MM.1S (cell line): ENCODE measurements around the gene MAMLD1.

Source experiments
- DNase-seq: peaks from one replicate; pipeline ENCODE4 v3.0.0-alpha.2; 2015
- H2AFZ ChIP-seq: fragments of 300-600 bp; sonication (generic); 2 replicates; pipeline ENCODE4 v1.6.0; 2016; ENCODE audit warnings: antibody characterized with exemption, low read length
- H3F3A ChIP-seq: fragments of 300-600 bp; sonication (generic); 2 replicates; pipeline ENCODE4 v1.6.1; 2016; ENCODE audit warnings: mild to moderate bottlenecking, antibody characterized with exemption, low read length, moderate library complexity, mixed read lengths; ENCODE audit not compliant: insufficient read depth
- H3K27ac ChIP-seq: fragments of 300-600 bp; sonication (generic); 2 replicates; pipeline ENCODE4 v1.5.1; 2016; ENCODE audit warnings: mild to moderate bottlenecking, low read length
- H3K27me3 ChIP-seq: fragments of 300-600 bp; sonication (generic); replicated peaks from 2 replicates; pipeline ENCODE4 v1.6.0; 2016; ENCODE audit warnings: low read length; ENCODE audit not compliant: insufficient read depth
- H3K36me3 ChIP-seq: fragments of 300-600 bp; sonication (generic); replicated peaks from 2 replicates; pipeline ENCODE4 v1.6.1; 2016; ENCODE audit warnings: mild to moderate bottlenecking, low read length, mixed read lengths; ENCODE audit not compliant: insufficient read depth
- H3K4me1 ChIP-seq: fragments of 300-600 bp; sonication (generic); 2 replicates; pipeline ENCODE4 v1.6.1; 2016; ENCODE audit warnings: low read length, mixed read lengths
- H3K4me2 ChIP-seq: fragments of 300-600 bp; sonication (generic); 2 replicates; pipeline ENCODE4 v1.6.0; 2016; ENCODE audit warnings: low read depth, low read length
- H3K4me3 ChIP-seq: fragments of 300-600 bp; sonication (generic); 2 replicates; pipeline ENCODE4 v1.5.1; 2016; ENCODE audit warnings: low read length, mixed read lengths
- H3K79me2 ChIP-seq: fragments of 300-600 bp; sonication (generic); 2 replicates; pipeline ENCODE4 v1.6.1; 2016; ENCODE audit warnings: mixed run types, low read length, mixed read lengths
- H3K9ac ChIP-seq: fragments of 300-600 bp; sonication (generic); 2 replicates; pipeline ENCODE4 v1.6.1; 2016; ENCODE audit warnings: low read length, mixed read lengths
- H3K9me2 ChIP-seq: fragments of 300-600 bp; sonication (generic); replicated peaks from 2 replicates; pipeline ENCODE4 v1.6.1; 2016; ENCODE audit warnings: mild to moderate bottlenecking, low read length, mixed read lengths; ENCODE audit not compliant: insufficient read depth
- H3K9me3 ChIP-seq: fragments of 300-600 bp; sonication (generic); replicated peaks from 2 replicates; pipeline ENCODE4 v1.6.1; 2016; ENCODE audit warnings: mild to moderate bottlenecking, low read length, mixed read lengths; ENCODE audit not compliant: insufficient read depth
- H4K20me1 ChIP-seq: fragments of 300-600 bp; sonication (generic); 2 replicates; pipeline ENCODE4 v1.6.1; 2016; ENCODE audit warnings: mild to moderate bottlenecking, low read length, moderate library complexity, mixed read lengths; ENCODE audit not compliant: insufficient read depth
- EZH2 ChIP-seq: fragments of 300-600 bp; sonication (generic); optimal IDR thresholded peaks from 2 replicates; pipeline ENCODE3; 2017; ENCODE audit warnings: low read depth, mild to moderate bottlenecking, antibody characterized with exemption, low read length, mixed read lengths
- EZH2phosphoT487 ChIP-seq: fragments of 300-600 bp; sonication (generic); IDR thresholded peaks from 2 replicates; pipeline ENCODE4 v1.6.1; 2018; ENCODE audit warnings: antibody characterized with exemption, low read length
- TF ChIP-seq, protein P1 (sequence below): fragments of 300-600 bp; sonication (generic); IDR thresholded peaks from 2 replicates; pipeline ENCODE4 v1.5.1; 2016; ENCODE audit warnings: antibody characterized with exemption, low read length, mixed read lengths

The MAMLD1 gene

DNA sequence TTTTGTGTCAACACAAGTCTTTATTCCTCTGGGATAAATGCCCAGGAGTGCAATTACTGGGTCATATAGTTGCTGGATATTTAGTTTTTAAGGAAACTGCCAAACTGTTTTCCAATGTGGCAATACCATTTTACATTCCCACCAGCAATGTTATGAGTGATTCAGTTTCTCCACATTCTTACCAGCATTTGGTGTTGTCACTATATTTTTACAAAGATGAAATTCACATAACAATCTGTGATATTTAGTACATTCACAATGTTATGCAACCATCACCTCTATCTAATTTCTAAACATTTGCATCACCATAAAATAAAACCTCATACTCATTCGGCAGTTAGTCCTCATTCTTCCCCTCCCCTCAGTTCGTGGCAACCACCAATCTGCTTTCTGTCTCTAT lies 75.0 kb downstream of the MAMLD1 start:
- Histone ChIP-seq H3K9me3 (no peaks in the 10 kb centered on the region), H3K79me2 (no peaks in the 10 kb centered on the region), H2AFZ (no peak overlapping the region), H3K4me3 (no peak overlapping the region), H3K4me2 (no peak overlapping the region), H3K4me1 (no peaks in the 10 kb centered on the region), H3K27ac (no peak overlapping the region), H3K36me3 (no peaks in the 10 kb centered on the region), H3K9ac (no peak overlapping the region), H3F3A (no peaks in the 10 kb centered on the region), H4K20me1 (no peaks in the 10 kb centered on the region), H3K9me2 (no peaks in the 10 kb centered on the region), H3K27me3 (no peaks in the 10 kb centered on the region)
- TF ChIP-seq EZH2phosphoT487 = no peak
- TF ChIP-seq, protein P1, sequence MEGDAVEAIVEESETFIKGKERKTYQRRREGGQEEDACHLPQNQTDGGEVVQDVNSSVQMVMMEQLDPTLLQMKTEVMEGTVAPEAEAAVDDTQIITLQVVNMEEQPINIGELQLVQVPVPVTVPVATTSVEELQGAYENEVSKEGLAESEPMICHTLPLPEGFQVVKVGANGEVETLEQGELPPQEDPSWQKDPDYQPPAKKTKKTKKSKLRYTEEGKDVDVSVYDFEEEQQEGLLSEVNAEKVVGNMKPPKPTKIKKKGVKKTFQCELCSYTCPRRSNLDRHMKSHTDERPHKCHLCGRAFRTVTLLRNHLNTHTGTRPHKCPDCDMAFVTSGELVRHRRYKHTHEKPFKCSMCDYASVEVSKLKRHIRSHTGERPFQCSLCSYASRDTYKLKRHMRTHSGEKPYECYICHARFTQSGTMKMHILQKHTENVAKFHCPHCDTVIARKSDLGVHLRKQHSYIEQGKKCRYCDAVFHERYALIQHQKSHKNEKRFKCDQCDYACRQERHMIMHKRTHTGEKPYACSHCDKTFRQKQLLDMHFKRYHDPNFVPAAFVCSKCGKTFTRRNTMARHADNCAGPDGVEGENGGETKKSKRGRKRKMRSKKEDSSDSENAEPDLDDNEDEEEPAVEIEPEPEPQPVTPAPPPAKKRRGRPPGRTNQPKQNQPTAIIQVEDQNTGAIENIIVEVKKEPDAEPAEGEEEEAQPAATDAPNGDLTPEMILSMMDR = no peak
- no peak for TF ChIP-seq EZH2
- DNase-seq = no peak

DNA sequence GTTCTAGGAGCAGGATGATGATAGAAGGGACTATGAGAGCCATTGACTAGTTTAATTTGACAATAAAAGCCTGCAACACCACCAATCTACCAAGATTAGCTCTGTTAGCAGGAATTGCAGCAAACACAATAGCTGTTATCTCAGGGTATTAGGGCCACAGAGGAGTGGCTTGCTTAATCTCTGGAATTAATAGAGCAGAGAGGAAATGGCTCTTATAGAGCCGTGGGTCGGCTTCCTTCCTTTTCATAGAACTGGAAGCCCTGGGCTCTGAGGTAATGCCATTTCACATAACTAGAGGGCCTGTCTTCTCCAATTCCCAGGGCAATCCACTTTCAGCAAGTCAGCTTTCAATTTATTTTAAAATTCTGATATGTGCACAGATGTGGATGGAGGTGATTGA lies 83.0 kb downstream of the MAMLD1 start:
- Histone ChIP-seq H3K27me3 (no peaks in the 10 kb centered on the region), H3K36me3 (no peaks in the 10 kb centered on the region), H3K4me2 (no peak overlapping the region), H3K4me3 (no peak overlapping the region), H3K4me1 (no peaks in the 10 kb centered on the region), H3K27ac (no peak overlapping the region), H3K9me3 (no peaks in the 10 kb centered on the region), H3K79me2 (no peaks in the 10 kb centered on the region), H3F3A (no peaks in the 10 kb centered on the region), H4K20me1 (no peaks in the 10 kb centered on the region), H2AFZ (no peak overlapping the region), H3K9ac (no peak overlapping the region), H3K9me2 (no peaks in the 10 kb centered on the region)
- TF ChIP-seq EZH2 (no peak), EZH2phosphoT487 (no peak)
- TF ChIP-seq, protein P1 = no peak
- DNase-seq = no peak

DNA sequence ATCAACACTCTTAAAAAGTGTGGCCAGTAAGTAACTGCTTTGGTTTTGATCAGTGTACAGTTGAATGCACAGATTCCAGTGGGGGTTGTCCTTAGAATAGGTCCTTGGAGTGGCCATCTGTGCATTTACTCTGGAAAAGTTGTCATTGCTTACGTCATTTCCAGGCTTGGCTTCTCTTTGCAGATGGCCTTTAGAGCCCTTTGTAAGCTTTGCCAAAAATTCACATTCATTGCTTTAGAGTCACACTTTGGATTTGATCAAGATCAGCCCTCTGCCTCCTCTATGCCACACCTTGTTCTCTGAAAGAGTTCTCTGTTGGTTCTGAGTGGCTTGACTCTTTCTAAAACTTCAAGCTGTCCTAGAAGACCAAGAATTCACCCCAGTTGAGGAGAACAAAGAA lies 83.9 kb downstream of the MAMLD1 start:
- Histone ChIP-seq H3K4me3 (no peak overlapping the region), H3K4me1 (no peaks in the 10 kb centered on the region), H3K36me3 (no peaks in the 10 kb centered on the region), H3K9me2 (no peaks in the 10 kb centered on the region), H3K27me3 (no peaks in the 10 kb centered on the region), H3K4me2 (no peak overlapping the region), H3F3A (no peaks in the 10 kb centered on the region), H3K9ac (no peak overlapping the region), H3K79me2 (no peaks in the 10 kb centered on the region), H3K9me3 (no peaks in the 10 kb centered on the region), H4K20me1 (no peaks in the 10 kb centered on the region), H2AFZ (no peak overlapping the region), H3K27ac (no peak overlapping the region)
- TF ChIP-seq EZH2 (no peak), EZH2phosphoT487 (no peak)
- TF ChIP-seq, protein P1 = no peak
- no peak for DNase-seq
